Measurements from ENCODE around the gene BID. TPM values are rescaled to one million over a fixed set of nuclear protein-coding genes. Genes with fewer than 3 reads are reported as not detected.
"Not testable (repeated sequence)": the region's sequence is repeated elsewhere in the genome, so short reads cannot be mapped to it uniquely, and the experiment has no call there.

The BID gene
- total RNA-seq, 2 donors from 2014 or later: 18.1 to 21.0 TPM

DNA sequence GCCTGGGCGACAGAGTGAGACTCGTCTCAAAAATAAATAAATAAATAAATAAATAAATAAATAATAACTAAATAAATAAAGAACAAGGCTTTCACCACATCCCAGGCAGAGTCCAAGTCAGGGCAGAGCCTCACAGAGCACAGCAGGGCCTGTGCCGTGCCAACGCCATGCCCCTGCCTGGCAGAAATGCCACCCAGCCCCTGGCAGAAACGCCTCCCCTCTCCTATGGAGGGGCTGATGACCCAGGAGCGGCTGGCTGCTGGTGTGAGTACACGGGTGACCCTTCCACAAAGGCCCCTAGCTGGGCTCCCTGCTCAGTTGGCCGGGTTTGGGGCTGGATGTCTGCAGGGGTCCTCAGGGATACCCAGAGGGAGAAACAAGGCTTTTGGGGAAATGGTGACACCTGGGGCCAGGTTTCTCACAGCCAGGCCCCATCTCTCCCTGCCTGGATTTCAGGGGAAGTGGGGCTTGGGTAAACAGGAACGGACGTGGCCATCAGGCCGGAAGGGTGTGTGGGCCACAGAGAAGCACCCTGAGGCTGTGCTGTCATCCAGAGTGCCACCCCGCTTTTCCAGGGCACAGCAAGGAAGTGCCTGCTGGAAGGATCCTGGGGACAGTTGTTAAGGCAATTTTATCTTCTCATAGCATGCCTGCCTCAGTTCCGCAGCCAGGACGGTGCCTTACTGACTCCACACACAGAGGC, 5.1 kb downstream of the BID start:
- Histone ChIP-seq H3K27me3 (replicated peaks; ENCODE audit: insufficient read depth) (no peaks in the 10 kb centered on the region), H3K4me3 (no peak overlapping the region), H3K4me1 (replicated peaks) (no peaks in the 10 kb centered on the region), H3K27ac (no peak overlapping the region), H3K9me3 (no peaks in the 10 kb centered on the region), H3K36me3 (no peaks in the 10 kb centered on the region)
- 82% methylated on average over 14 of the region's 14 CpGs for WGBS
- no peak for DNase-seq (ENCODE audit: low spot score)
- intact Hi-C loops (cut with DNase I): no loop called here
- TF ChIP-seq CTCF (IDR thresholded peaks at IDR 0.05) (no peak), POLR2AphosphoS5 (IDR thresholded peaks at IDR 0.05) (no peak), POLR2A (IDR thresholded peaks at IDR 0.05) (no peak)

- Histone ChIP-seq H3K27ac (no peak overlapping the region), H3K9me3 (no peaks in the 10 kb centered on the region), H3K4me3 (no peak overlapping the region), H3K36me3 (no peaks in the 10 kb centered on the region), H3K27me3 (replicated peaks; ENCODE audit: insufficient read depth) (no peaks in the 10 kb centered on the region), H3K4me1 (replicated peaks) (no peaks in the 10 kb centered on the region)
- 86% methylated on average over 14 of the region's 14 CpGs for WGBS
- intact Hi-C loops (cut with DNase I): no loop called here
- TF ChIP-seq POLR2AphosphoS5 (IDR thresholded peaks at IDR 0.05) (no peak), POLR2A (IDR thresholded peaks at IDR 0.05) (no peak), CTCF (IDR thresholded peaks at IDR 0.05) (no peak)
- DNase-seq (ENCODE audit: low spot score): no peak
Observed at GRCh38 chr22:17767233-17768065, 6.8 kb downstream of the BID start.

- intact Hi-C loops (cut with DNase I); H3K27me3 ChIP-seq (replicated peaks; ENCODE audit: insufficient read depth); H3K36me3 ChIP-seq; DNase-seq (ENCODE audit: low spot score); H3K9me3 ChIP-seq; H3K27ac ChIP-seq; H3K4me1 ChIP-seq (replicated peaks); H3K4me3 ChIP-seq: not testable (repeated sequence)
- 91% methylated on average over 5 of the region's 5 CpGs for WGBS
Observed at GRCh38 chr22:17764852-17765251, 9.4 kb downstream of the BID start.

DNA sequence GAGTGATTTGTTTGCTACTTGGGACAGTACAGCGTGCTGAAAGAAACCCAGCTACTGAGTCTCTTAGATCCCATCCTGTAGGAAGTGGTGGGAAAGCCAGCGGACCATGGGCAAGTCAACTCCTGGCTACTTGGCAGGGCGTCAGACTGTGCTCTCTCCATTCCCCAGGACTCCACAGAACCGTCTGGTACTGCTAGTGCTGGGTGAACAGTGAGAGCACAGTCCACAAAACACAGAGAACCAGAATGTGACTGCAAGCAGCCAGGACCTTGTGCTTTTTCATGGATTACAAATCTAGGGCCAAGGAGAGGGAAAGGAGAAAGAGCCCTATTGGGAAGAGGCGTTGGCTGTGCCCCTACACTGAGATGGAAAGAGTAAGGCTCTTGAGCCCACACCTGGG, 10.2 kb downstream of the BID start:
- H3K27me3 ChIP-seq (replicated peaks; ENCODE audit: insufficient read depth): no peaks in the 10 kb centered on the region
- no peak overlapping the region for H3K4me3 ChIP-seq
- TF ChIP-seq CTCF (IDR thresholded peaks at IDR 0.05) (no peak), POLR2A (IDR thresholded peaks at IDR 0.05) (no peak), POLR2AphosphoS5 (IDR thresholded peaks at IDR 0.05) (no peak)
- DNase-seq (ENCODE audit: low spot score): no peak
- no peaks in the 10 kb centered on the region for H3K9me3 ChIP-seq
- H3K27ac ChIP-seq: no peak overlapping the region
- H3K36me3 ChIP-seq: no peaks in the 10 kb centered on the region
- WGBS: 63% methylated on average over 5 of the region's 5 CpGs
- H3K4me1 ChIP-seq (replicated peaks): no peaks in the 10 kb centered on the region
- intact Hi-C loops (cut with DNase I): no loop called here

GRCh38 chr22:17763442-17763841, 10.8 kb downstream of the BID start:
- intact Hi-C loops (cut with DNase I); H3K9me3 ChIP-seq; H3K4me3 ChIP-seq; DNase-seq (ENCODE audit: low spot score); H3K36me3 ChIP-seq; H3K27ac ChIP-seq; H3K4me1 ChIP-seq (replicated peaks); H3K27me3 ChIP-seq (replicated peaks; ENCODE audit: insufficient read depth): not testable (repeated sequence)
- 79% methylated on average over 10 of the region's 10 CpGs for WGBS

DNA sequence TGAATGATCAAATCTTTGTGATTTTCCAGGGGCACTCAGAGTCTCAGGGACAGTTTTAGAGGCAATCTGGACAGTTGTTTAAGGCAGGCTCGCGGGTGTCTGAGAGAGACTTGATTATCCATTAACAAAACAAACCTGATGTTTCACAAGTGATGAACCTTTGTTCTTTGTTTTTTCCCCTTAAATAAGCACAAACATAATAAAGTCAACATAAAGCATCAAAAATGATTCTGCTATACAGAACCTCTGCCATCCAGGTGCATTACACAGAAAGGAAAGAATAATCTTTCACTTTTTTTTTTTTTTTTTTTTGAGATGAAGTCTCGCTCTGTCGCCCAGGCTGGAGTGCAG, 13.2 kb downstream of the BID start:
- Histone ChIP-seq H3K4me1 (replicated peaks) (no peaks in the 10 kb centered on the region), H3K36me3 (no peaks in the 10 kb centered on the region), H3K27me3 (replicated peaks; ENCODE audit: insufficient read depth) (no peaks in the 10 kb centered on the region), H3K4me3 (no peak overlapping the region), H3K27ac (no peak overlapping the region), H3K9me3 (no peaks in the 10 kb centered on the region)
- intact Hi-C loops (cut with DNase I): no loop called here
- WGBS: 73% methylated on average over 4 of the region's 4 CpGs
- TF ChIP-seq POLR2AphosphoS5 (IDR thresholded peaks at IDR 0.05) (no peak), CTCF (IDR thresholded peaks at IDR 0.05) (no peak), POLR2A (IDR thresholded peaks at IDR 0.05) (no peak)
- no peak for DNase-seq (ENCODE audit: low spot score)
